DOHH2 (cell line): ENCODE measurements around the gene CACNB4.

Source experiments
- H3F3A ChIP-seq: fragments of 200-600 bp; sonication (generic), shearing (Covaris generic); 2 replicates; pipeline ENCODE4 v1.6.0; 2016; ENCODE audit warnings: antibody characterized with exemption, mild to moderate bottlenecking; ENCODE audit not compliant: control insufficient read depth, insufficient read depth
- H3K27ac ChIP-seq: fragments of 200-600 bp; sonication (generic); 2 replicates; pipeline ENCODE4 v1.5.1; 2014; ENCODE audit warnings: low read depth, mild to moderate bottlenecking, low read length, moderate library complexity
- H3K27me3 ChIP-seq: fragments of 200-600 bp; sonication (generic); 2 replicates; pipeline ENCODE4 v1.6.1; 2014; ENCODE audit warnings: mild to moderate bottlenecking, low read length, mixed read lengths; ENCODE audit not compliant: control insufficient read depth
- H3K36me3 ChIP-seq: fragments of 200-600 bp; sonication (generic); 2 replicates; pipeline ENCODE4 v1.6.1; 2014; ENCODE audit warnings: mild to moderate bottlenecking, low read length, moderate library complexity, mixed read lengths; ENCODE audit not compliant: control insufficient read depth
- H3K4me1 ChIP-seq: fragments of 200-600 bp; sonication (generic); 2 replicates; pipeline ENCODE4 v1.6.1; 2014; ENCODE audit warnings: mild to moderate bottlenecking, low read length, mixed read lengths; ENCODE audit not compliant: control insufficient read depth
- H3K4me2 ChIP-seq: fragments of 200-600 bp; sonication (generic); 2 replicates; pipeline ENCODE4 v1.6.0; 2014; ENCODE audit warnings: mild to moderate bottlenecking, low read length, moderate library complexity
- H3K4me3 ChIP-seq: fragments of 200-600 bp; sonication (generic); 2 replicates; pipeline ENCODE4 v1.5.1; 2014; ENCODE audit warnings: mild to moderate bottlenecking, low read length, mixed read lengths
- H3K79me2 ChIP-seq: fragments of 200-600 bp; sonication (generic); 2 replicates; pipeline ENCODE4 v1.6.1; 2014; ENCODE audit warnings: mild to moderate bottlenecking, low read length, mixed read lengths; ENCODE audit not compliant: control insufficient read depth
- H3K9me2 ChIP-seq: fragments of 200-600 bp; sonication (generic); replicated peaks from 2 replicates; pipeline ENCODE4 v1.6.1; 2014; ENCODE audit warnings: mild to moderate bottlenecking, low read length, mixed read lengths; ENCODE audit not compliant: control insufficient read depth
- H3K9me3 ChIP-seq: fragments of 200-600 bp; sonication (generic); 2 replicates; pipeline ENCODE4 v1.6.1; 2014; ENCODE audit warnings: antibody characterized with exemption, low read length, mixed read lengths; ENCODE audit not compliant: control insufficient read depth, insufficient read depth
- H4K20me1 ChIP-seq: fragments of 200-600 bp; sonication (generic); 2 replicates; pipeline ENCODE4 v1.6.0; 2014; ENCODE audit warnings: low read depth, mild to moderate bottlenecking, antibody characterized with exemption, low read length, moderate library complexity; ENCODE audit not compliant: control insufficient read depth, insufficient read depth
- CTCF ChIP-seq: fragments of 200-600 bp; sonication (generic); IDR thresholded peaks from one replicate; pipeline ENCODE4 v1.5.1; 2014; ENCODE audit warnings: antibody characterized with exemption, mild to moderate bottlenecking, low read depth, low read length; ENCODE audit not compliant: poor library complexity, severe bottlenecking
- EZH2phosphoT487 ChIP-seq: fragments of 200-600 bp; sonication (generic); IDR thresholded peaks from 2 replicates; pipeline ENCODE4 v1.6.1; 2017; ENCODE audit warnings: borderline replicate concordance, mild to moderate bottlenecking, antibody characterized with exemption, low read length, moderate library complexity, mixed read lengths

CACNB4 gene

GRCh38 chr2:151991010-151991409 lies 107.8 kb downstream of the CACNB4 start:
- Histone ChIP-seq H3K9me3 (no peaks in the 10 kb centered on the region), H3K9me2 (no peaks in the 10 kb centered on the region), H4K20me1 (no peaks in the 10 kb centered on the region), H3K4me2 (no peak overlapping the region), H3K27me3 (0 out of 2 replicates have a peak, but pooled peaks cover 5% of the 10 kb centered on the region), H3K4me3 (no peak overlapping the region), H3K79me2 (no peaks in the 10 kb centered on the region), H3K27ac (no peak overlapping the region), H3F3A (no peaks in the 10 kb centered on the region), H3K36me3 (no peaks in the 10 kb centered on the region), H3K4me1 (no peaks in the 10 kb centered on the region)
- TF ChIP-seq CTCF (no peak), EZH2phosphoT487 (no peak)

GRCh38 chr2:151989378-151989777 lies 109.5 kb downstream of the CACNB4 start:
- Histone ChIP-seq H3K9me3 (no peaks in the 10 kb centered on the region), H3K4me1 (no peaks in the 10 kb centered on the region), H3K9me2 (no peaks in the 10 kb centered on the region), H3F3A (no peaks in the 10 kb centered on the region), H3K36me3 (no peaks in the 10 kb centered on the region), H3K4me3 (no peak overlapping the region), H4K20me1 (no peaks in the 10 kb centered on the region), H3K4me2 (no peak overlapping the region), H3K27me3 (0 out of 2 replicates have a peak, but pooled peaks cover 5% of the 10 kb centered on the region), H3K27ac (no peak overlapping the region), H3K79me2 (no peaks in the 10 kb centered on the region)
- no peak for TF ChIP-seq EZH2phosphoT487
- no peak for TF ChIP-seq CTCF

DNA sequence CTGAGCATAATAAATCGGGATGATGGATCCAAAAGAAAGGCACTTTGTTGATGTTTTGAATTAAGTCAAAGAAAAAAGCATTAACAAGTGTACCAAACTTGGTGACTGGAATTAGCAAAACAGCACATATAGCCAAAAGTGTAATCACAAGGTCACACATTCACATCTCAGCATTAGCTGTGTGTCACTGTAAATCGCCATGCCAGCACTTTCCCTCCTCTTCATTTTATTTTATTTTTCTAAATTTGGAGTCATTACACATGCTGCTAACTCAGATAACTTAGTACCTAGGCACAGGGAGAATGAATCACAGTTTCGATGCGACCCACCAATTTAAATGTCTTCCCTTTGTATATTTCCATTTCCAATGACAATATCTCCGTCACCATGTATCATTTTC lies 111.4 kb downstream of the CACNB4 start:
- Histone ChIP-seq H3K79me2 (no peaks in the 10 kb centered on the region), H3K36me3 (no peaks in the 10 kb centered on the region), H3K9me2 (no peaks in the 10 kb centered on the region), H3K4me3 (no peak overlapping the region), H3K27ac (no peak overlapping the region), H3K4me1 (no peaks in the 10 kb centered on the region), H4K20me1 (no peaks in the 10 kb centered on the region), H3F3A (no peaks in the 10 kb centered on the region), H3K4me2 (no peak overlapping the region), H3K9me3 (no peaks in the 10 kb centered on the region), H3K27me3 (0 out of 2 replicates have a peak, but pooled peaks cover 5% of the 10 kb centered on the region)
- no peak for TF ChIP-seq EZH2phosphoT487
- TF ChIP-seq CTCF = no peak
